Endothelial cell (in vitro differentiated cells): ENCODE measurements around the gene GPRIN3. TPM values are rescaled to one million over a fixed set of nuclear protein-coding genes. Genes with fewer than 3 reads are reported as not detected.

Experiments
- DNase-seq: peaks from one replicate; pipeline ENCODE4 v3.0.0; 2021; ENCODE audit warnings: low spot score
- H3K27ac Mint-ChIP-seq: one replicate; pipeline ENCODE4 v1.8.0; 2021; ENCODE audit warnings: mixed read lengths, inconsistent platforms; ENCODE audit not compliant: unreplicated experiment
- H3K27me3 Mint-ChIP-seq: one replicate; pipeline ENCODE4 v1.8.0; 2021; ENCODE audit warnings: mild to moderate bottlenecking, moderate library complexity, mixed read lengths, inconsistent platforms; ENCODE audit not compliant: unreplicated experiment
- H3K36me3 Mint-ChIP-seq: one replicate; pipeline ENCODE4 v1.8.0; 2021; ENCODE audit warnings: mild to moderate bottlenecking, low read depth, mixed read lengths, inconsistent platforms; ENCODE audit not compliant: unreplicated experiment
- H3K4me1 Mint-ChIP-seq: one replicate; pipeline ENCODE4 v1.8.0; 2021; ENCODE audit warnings: mild to moderate bottlenecking, mixed read lengths, inconsistent platforms; ENCODE audit not compliant: unreplicated experiment
- H3K4me3 Mint-ChIP-seq: one replicate; pipeline ENCODE4 v1.8.0; 2021; ENCODE audit warnings: mild to moderate bottlenecking, mixed read lengths, inconsistent platforms; ENCODE audit not compliant: unreplicated experiment
- H3K9me3 Mint-ChIP-seq: one replicate; pipeline ENCODE4 v1.8.0; 2021; ENCODE audit warnings: mixed read lengths, inconsistent platforms; ENCODE audit not compliant: unreplicated experiment
- total RNA-seq: library from RNA; stranded (reverse); fragmentation: NEBNext Ultra II Directional; extraction: Animal tissue kit (Norgen Biotek cat#: 25700); gene quantifications from one replicate; pipeline ENCODE4 v1.2.1, GENCODE V29; 2021; ENCODE audit not compliant: unreplicated experiment
- TF ChIP-seq, protein P1 (sequence below): fragments of 200-600 bp; sonication (generic); IDR thresholded peaks from one replicate; pipeline ENCODE4 v1.5.0; 2021; ENCODE audit warnings: antibody characterized with exemption; ENCODE audit not compliant: unreplicated experiment

Gene GPRIN3
- total RNA-seq, 1 donor from 2014 or later = 8.9 TPM

DNA sequence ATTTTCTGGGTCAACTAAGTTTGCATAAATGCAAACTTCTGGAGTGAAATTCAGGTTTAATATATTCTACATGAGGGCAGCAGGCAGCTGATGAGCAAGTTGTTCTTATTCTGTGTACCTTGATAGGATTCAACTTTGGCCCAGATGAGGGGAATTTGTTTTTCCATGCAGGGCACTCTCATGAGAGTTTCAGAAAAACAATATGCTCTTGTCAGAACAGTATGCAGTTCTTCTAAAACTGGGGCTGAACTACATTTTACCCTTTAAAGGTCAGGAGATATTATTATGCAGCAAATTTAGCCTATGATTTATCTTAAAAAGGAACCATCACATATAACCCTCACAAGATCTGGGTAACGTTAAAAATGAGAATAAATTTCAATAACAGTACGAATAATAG, 19.2 kb downstream of the GPRIN3 start:
- TF ChIP-seq, protein P1, sequence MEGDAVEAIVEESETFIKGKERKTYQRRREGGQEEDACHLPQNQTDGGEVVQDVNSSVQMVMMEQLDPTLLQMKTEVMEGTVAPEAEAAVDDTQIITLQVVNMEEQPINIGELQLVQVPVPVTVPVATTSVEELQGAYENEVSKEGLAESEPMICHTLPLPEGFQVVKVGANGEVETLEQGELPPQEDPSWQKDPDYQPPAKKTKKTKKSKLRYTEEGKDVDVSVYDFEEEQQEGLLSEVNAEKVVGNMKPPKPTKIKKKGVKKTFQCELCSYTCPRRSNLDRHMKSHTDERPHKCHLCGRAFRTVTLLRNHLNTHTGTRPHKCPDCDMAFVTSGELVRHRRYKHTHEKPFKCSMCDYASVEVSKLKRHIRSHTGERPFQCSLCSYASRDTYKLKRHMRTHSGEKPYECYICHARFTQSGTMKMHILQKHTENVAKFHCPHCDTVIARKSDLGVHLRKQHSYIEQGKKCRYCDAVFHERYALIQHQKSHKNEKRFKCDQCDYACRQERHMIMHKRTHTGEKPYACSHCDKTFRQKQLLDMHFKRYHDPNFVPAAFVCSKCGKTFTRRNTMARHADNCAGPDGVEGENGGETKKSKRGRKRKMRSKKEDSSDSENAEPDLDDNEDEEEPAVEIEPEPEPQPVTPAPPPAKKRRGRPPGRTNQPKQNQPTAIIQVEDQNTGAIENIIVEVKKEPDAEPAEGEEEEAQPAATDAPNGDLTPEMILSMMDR = no peak
- peaks cover 2% of the 10 kb centered on the region for H3K36me3 Mint-ChIP-seq
- H3K9me3 Mint-ChIP-seq = peaks cover 4% of the 10 kb centered on the region

DNA sequence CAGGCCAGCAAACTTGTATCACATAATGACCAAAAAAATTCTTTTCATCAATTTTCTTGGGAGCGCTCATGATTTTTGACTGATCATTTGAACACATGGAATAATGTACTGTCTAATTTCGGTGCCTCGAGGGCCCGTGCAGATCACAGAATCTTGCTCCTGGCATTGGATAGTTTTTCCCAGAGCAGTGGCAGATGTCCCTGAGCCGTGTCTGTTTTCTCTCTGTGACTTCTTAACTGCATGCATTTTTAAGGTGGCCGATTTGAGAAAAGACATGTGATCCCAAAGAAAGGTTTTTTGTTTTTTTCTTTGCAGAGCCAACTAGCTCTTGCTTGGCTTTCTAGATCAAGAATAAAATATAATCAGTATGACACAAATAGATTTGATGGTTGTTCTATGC, 19.7 kb downstream of the GPRIN3 start:
- Mint-ChIP-seq H3K9me3 (peaks cover 4% of the 10 kb centered on the region), H3K27me3 (peaks cover 4% of the 10 kb centered on the region), H3K4me1 (no peaks in the 10 kb centered on the region), H3K36me3 (no peaks in the 10 kb centered on the region), H3K4me3 (no peak overlapping the region), H3K27ac (no peak overlapping the region)
- TF ChIP-seq, protein P1 = no peak
- DNase-seq = no peak

More for the DNA sequence above, 19.2 kb downstream of the GPRIN3 start:
- no peak for DNase-seq
- H3K27ac Mint-ChIP-seq = no peak overlapping the region
- H3K4me3 Mint-ChIP-seq = no peak overlapping the region
- H3K4me1 Mint-ChIP-seq = peaks cover 3% of the 10 kb centered on the region
- peaks cover 2% of the 10 kb centered on the region for H3K27me3 Mint-ChIP-seq

- Mint-ChIP-seq H3K36me3 (no peaks in the 10 kb centered on the region), H3K27me3 (peaks cover 4% of the 10 kb centered on the region), H3K4me3 (no peak overlapping the region), H3K27ac (no peak overlapping the region), H3K4me1 (no peaks in the 10 kb centered on the region), H3K9me3 (no peaks in the 10 kb centered on the region)
- DNase-seq = no peak
- TF ChIP-seq, protein P1 = no peak
Observed at GRCh38 chr4:89285745-89286144, 21.9 kb downstream of the GPRIN3 start.

GRCh38 chr4:89284828-89285227, 22.8 kb downstream of the GPRIN3 start:
- Mint-ChIP-seq H3K4me1 (no peaks in the 10 kb centered on the region), H3K27ac (no peak overlapping the region), H3K27me3 (peaks cover 4% of the 10 kb centered on the region), H3K4me3 (no peak overlapping the region), H3K9me3 (no peaks in the 10 kb centered on the region), H3K36me3 (no peaks in the 10 kb centered on the region)
- TF ChIP-seq, protein P1 = no peak
- DNase-seq = no peak

DNA sequence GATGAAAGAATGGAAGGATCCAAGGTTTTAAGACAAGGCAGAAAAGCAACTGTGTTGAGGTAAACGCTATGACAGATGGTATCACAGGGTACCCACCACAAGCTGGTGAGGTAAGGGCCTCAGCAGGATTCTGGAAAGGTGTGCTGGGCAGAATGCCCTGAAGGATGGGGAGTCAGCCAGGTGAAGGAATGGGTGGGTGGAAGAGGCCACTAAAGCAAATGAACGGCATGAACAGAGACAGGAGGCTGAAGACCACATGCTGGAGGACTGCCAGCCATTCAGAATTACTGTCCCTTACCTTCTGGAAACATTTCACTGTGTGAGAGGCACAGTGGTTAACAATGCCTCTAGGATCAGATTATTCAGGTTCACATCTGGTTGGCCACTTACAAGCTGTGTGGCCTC, 23.6 kb downstream of the GPRIN3 start:
- no peak overlapping the region for H3K27ac Mint-ChIP-seq
- H3K4me3 Mint-ChIP-seq = no peak overlapping the region
- DNase-seq = no peak
- peaks cover 3% of the 10 kb centered on the region for H3K27me3 Mint-ChIP-seq
- no peaks in the 10 kb centered on the region for H3K4me1 Mint-ChIP-seq
- TF ChIP-seq, protein P1 = no peak
- no peaks in the 10 kb centered on the region for H3K9me3 Mint-ChIP-seq
- H3K36me3 Mint-ChIP-seq = no peaks in the 10 kb centered on the region
